ENCODE results near the gene PRKCA.

The PRKCA gene

GRCh38 chr17:66276328-66276937, 26.0 kb upstream of the PRKCA start:
- no peak for TF ChIP-seq CTCF (IDR thresholded peaks at IDR 0.05; ENCODE audit: low read depth, low read length)
- DNase-seq (ENCODE audit: extremely low read depth, low read depth), result no peak

GRCh38 chr17:66277191-66277590, 25.2 kb upstream of the PRKCA start:
- no peak for DNase-seq (ENCODE audit: extremely low read depth, low read depth)
- TF ChIP-seq CTCF (IDR thresholded peaks at IDR 0.05; ENCODE audit: low read depth, low read length), result no peak

GRCh38 chr17:66281661-66282369, 20.6 kb upstream of the PRKCA start:
- no peak for TF ChIP-seq CTCF (IDR thresholded peaks at IDR 0.05; ENCODE audit: low read depth, low read length)
- DNase-seq (ENCODE audit: extremely low read depth, low read depth), result no peak

- no peak for TF ChIP-seq CTCF (IDR thresholded peaks at IDR 0.05; ENCODE audit: low read depth, low read length)
- no peak for DNase-seq (ENCODE audit: extremely low read depth, low read depth)
Measured at GRCh38 chr17:66283296-66283934, 19.0 kb upstream of the PRKCA start.

- TF ChIP-seq CTCF (IDR thresholded peaks at IDR 0.05; ENCODE audit: low read depth, low read length), result no peak
- no peak for DNase-seq (ENCODE audit: extremely low read depth, low read depth)
Measured at GRCh38 chr17:66283971-66284370, 18.4 kb upstream of the PRKCA start.

- TF ChIP-seq CTCF (IDR thresholded peaks at IDR 0.05; ENCODE audit: low read depth, low read length), result no peak
- DNase-seq (ENCODE audit: extremely low read depth, low read depth), result no peak
Measured at GRCh38 chr17:66285149-66285548, 17.3 kb upstream of the PRKCA start.

GRCh38 chr17:66287911-66288310, 14.5 kb upstream of the PRKCA start:
- DNase-seq (ENCODE audit: extremely low read depth, low read depth), result no peak
- no peak for TF ChIP-seq CTCF (IDR thresholded peaks at IDR 0.05; ENCODE audit: low read depth, low read length)

All from AG09319 (cell line).